22Rv1 (cell line): ENCODE measurements around the gene DHTKD1.

Source experiments
- CTCF ChIP-seq: fragments of 450-650 bp; IDR thresholded peaks from 2 replicates; pipeline ENCODE4 v1.5.1; 2017; ENCODE audit warnings: mild to moderate bottlenecking
- ZFX ChIP-seq: fragments of 450-650 bp; IDR thresholded peaks from 2 replicates; pipeline ENCODE4 v1.6.1; 2017; ENCODE audit warnings: antibody characterized with exemption, borderline replicate concordance

- TF ChIP-seq CTCF = no peak
- no peak for TF ChIP-seq ZFX
These were observed 20.2 kb downstream of the DHTKD1 start for GRCh38 chr10:12088919-12089318.
